K562 (cell line): ENCODE results near the gene AP1M1. TPM values are rescaled to one million over a fixed set of nuclear protein-coding genes. Genes with fewer than 3 reads are reported as not detected.

ENCODE experiments used
- ATAC-seq: fragments of 200-7000 bp; cut with Tn5 transposase; 3 replicates; pipeline ENCODE4 v1.9.1; 2020; ENCODE audit warnings: moderate library complexity
- BruUV-seq: library from RNA; stranded (reverse); fragments of 400-500 nt; replicated peaks from 2 replicates; lab custom pipeline; 2021; lab: Mats Ljungman, UMichigan
- CTCF ChIA-PET: fragments of 300-600 bp; formaldehyde crosslinking; extraction: SDS; loops from one replicate; lab custom pipeline; 2021; ENCODE audit warnings: low intra/inter-chr PET ratio; lab: Yijun Ruan, JAX
- POLR2A ChIA-PET: fragments of 300-600, 350-650 bp; sonication (Branson Sonifier 250); formaldehyde crosslinking; extraction: SDS; loops from one replicate; lab custom pipeline; 2021; ENCODE audit warnings: antibody characterized with exemption, inconsistent platforms; lab: Yijun Ruan, JAX
- DNase-seq, 4 experiments: peaks; one replicate each; pipeline versions ENCODE4 v3.0.0 to v3.0.0-alpha.2; 2011 to 2018; ENCODE audit warnings: low spot score in 3 of 4, mixed read lengths in 3 of 4; ENCODE audit errors: extremely low read depth in 1 of 4
- FAIRE-seq: peaks from 2 replicates; lab custom pipeline; 2011; peaks lifted over from hg19 to GRCh38; lab: Jason Lieb, UNC
- H2AFZ ChIP-seq: 2 replicates; pipeline ENCODE4 v1.6.0; 2011; ENCODE audit warnings: low read depth, low read length, control low read depth, inconsistent platforms
- H3K27ac ChIP-seq: fragments of 200-600 bp; 3 replicates; pipeline ENCODE4 v1.8.0; 2011; ENCODE audit warnings: low read depth, mild to moderate bottlenecking, control low read depth, inconsistent platforms, low read length, moderate library complexity, mixed read lengths; ENCODE audit errors: extremely low read depth
- H3K27me3 ChIP-seq, 2 experiments: fragments of 300-600 bp in 1 of 2; 2 replicates in 1 of 2; 3 replicates in 1 of 2; pipeline versions ENCODE4 v1.6.0 to v1.8.0; 2011; ENCODE audit warnings: inconsistent platforms in 2 of 2, low read length in 2 of 2, mild to moderate bottlenecking in 1 of 2, mixed read lengths in 1 of 2, moderate library complexity in 1 of 2; ENCODE audit not compliant: control insufficient read depth in 2 of 2, insufficient read depth in 2 of 2
- H3K36me3 ChIP-seq: fragments of 300-600 bp; 3 replicates; pipeline ENCODE4 v1.8.0; 2011; ENCODE audit warnings: mild to moderate bottlenecking, low read length, inconsistent platforms; ENCODE audit not compliant: control insufficient read depth, insufficient read depth
- H3K4me1 ChIP-seq, 2 experiments: fragments of 200-600 bp in 1 of 2; replicated peaks in 1 of 2; 2 replicates in 1 of 2; 3 replicates in 1 of 2; pipeline versions ENCODE4 v1.5.1 to v1.8.0; 2011; ENCODE audit warnings: inconsistent platforms in 2 of 2, low read length in 2 of 2, mild to moderate bottlenecking in 1 of 2, mixed read lengths in 1 of 2, moderate library complexity in 1 of 2; ENCODE audit not compliant: control insufficient read depth in 2 of 2, insufficient read depth in 2 of 2
- H3K4me2 ChIP-seq: 2 replicates; pipeline ENCODE4 v1.6.1; 2011; ENCODE audit warnings: low read length, control low read depth, inconsistent platforms, mixed read lengths; ENCODE audit not compliant: insufficient read depth
- H3K4me3 ChIP-seq: fragments of 200-600 bp; sonication (generic), shearing (Covaris generic); 2 replicates; pipeline ENCODE4 v1.5.1; 2016; ENCODE audit warnings: control low read depth, inconsistent platforms
- H3K79me2 ChIP-seq: fragments of 200-600 bp; 3 replicates; pipeline ENCODE4 v1.8.0; 2011; ENCODE audit warnings: low read length, inconsistent platforms; ENCODE audit not compliant: control insufficient read depth, insufficient read depth
- H3K9ac ChIP-seq, 2 experiments: 2 replicates each; pipeline versions ENCODE4 v1.6.0 to v1.6.1; 2011; ENCODE audit warnings: low read depth in 2 of 2, low read length in 2 of 2, control low read depth in 1 of 2, inconsistent platforms in 1 of 2, mild to moderate bottlenecking in 1 of 2, mixed read lengths in 1 of 2; ENCODE audit not compliant: insufficient read depth in 1 of 2
- H3K9me1 ChIP-seq: one replicate; pipeline ENCODE4 v1.6.0; 2011; ENCODE audit warnings: inconsistent platforms, mild to moderate bottlenecking, low read length, moderate library complexity; ENCODE audit not compliant: control insufficient read depth, insufficient read depth
- H3K9me3 ChIP-seq: replicated peaks from 2 replicates; pipeline ENCODE4 v1.5.1; 2011; ENCODE audit warnings: low read depth, low read length, inconsistent platforms; ENCODE audit not compliant: control insufficient read depth, insufficient read depth
- H4K20me1 ChIP-seq: replicated peaks from 2 replicates; pipeline ENCODE4 v1.6.1; 2011; ENCODE audit warnings: low read length, inconsistent platforms, mixed read lengths; ENCODE audit not compliant: control insufficient read depth, insufficient read depth
- HMGN3 ChIP-seq: IDR thresholded peaks from 2 replicates; pipeline ENCODE4 v1.6.1; 2011; ENCODE audit warnings: borderline replicate concordance, low read depth, mild to moderate bottlenecking, mixed read lengths, low read length; ENCODE audit not compliant: insufficient read length; ENCODE audit errors: extremely low read depth
- IRF2 ChIP-seq: sonication (generic); formaldehyde crosslinking; IDR thresholded peaks from 2 replicates; pipeline ENCODE4 v1.8.1; 2022; ENCODE audit warnings: mild to moderate bottlenecking, missing genetic modification reagents
- MAZ ChIP-seq, 2 experiments: fragments of 450-650 bp in 1 of 2; sonication (generic) in 1 of 2; formaldehyde crosslinking; IDR thresholded peaks in 1 of 2; conservative IDR thresholded peaks in 1 of 2; 2 replicates each; pipeline versions ENCODE4 v1.4.0 to v1.5.0; 2020; ENCODE audit warnings: mild to moderate bottlenecking in 1 of 2, missing genetic modification reagents in 1 of 2
- NR4A1 ChIP-seq, 2 experiments: fragments of 250-450 bp in 1 of 2; fragments of 450-650 bp in 1 of 2; sonication (Bioruptor Pico) in 1 of 2; IDR thresholded peaks; 2 replicates each; pipeline versions ENCODE4 v1.4.0 to v1.6.1; 2016 to 2020; ENCODE audit warnings: mild to moderate bottlenecking in 2 of 2, missing compliant biosample characterization in 1 of 2, missing genetic modification characterization in 1 of 2, moderate library complexity in 1 of 2
- RBFOX2 ChIP-seq: fragments of 200-400 bp; formaldehyde crosslinking; IDR thresholded peaks from 2 replicates; pipeline ENCODE4 v1.6.1; 2017; ENCODE audit warnings: low read depth, mild to moderate bottlenecking, low read length, moderate library complexity
- SMAD4 ChIP-seq: fragments of 250-450 bp; sonication (Bioruptor Pico); conservative IDR thresholded peaks from 2 replicates; pipeline ENCODE4 v1.8.0; 2021; ENCODE audit warnings: inconsistent platforms, mild to moderate bottlenecking, moderate library complexity
- YBX1 ChIP-seq: fragments of 450-650 bp; IDR thresholded peaks from 2 replicates; pipeline ENCODE4 v1.7.1; 2016; ENCODE audit warnings: mild to moderate bottlenecking
- ZC3H8 ChIP-seq: fragments of 450-650 bp; IDR thresholded peaks from 2 replicates; pipeline ENCODE4 v1.6.1; 2017
- ZFP36 ChIP-seq: fragments of 150-350 bp; IDR thresholded peaks from 2 replicates; pipeline ENCODE4 v1.6.1; 2018; ENCODE audit warnings: low read length, low read depth; ENCODE audit not compliant: partially characterized antibody
- ZNF24 ChIP-seq: fragments of 450-650 bp; IDR thresholded peaks from 2 replicates; pipeline ENCODE4 v1.6.1; 2016
- WGBS: fragments of 100-300 bp; shearing (Covaris generic); methylation state at CpG from one replicate; pipeline ENCODE4 v1.1.6; 2016; ENCODE audit warnings: low coverage, mixed read lengths; ENCODE audit not compliant: insufficient coverage; ENCODE audit errors: missing lambda C conversion rate; 5-methylcytosine and 5-hydroxymethylcytosine counted together
- in situ Hi-C: fragments of 300-500 bp; cut with MboI; formaldehyde crosslinking; loops from 4 replicates; pipeline ENCODE4 v1.15.0; 2018; ENCODE audit warnings: inconsistent platforms, mixed read lengths
- intact Hi-C: fragments of 100-400 bp; cut with micrococcal nuclease; formaldehyde crosslinking; loops from 2 replicates; pipeline ENCODE4 v1.14.2; 2022
- polyA plus RNA-seq, 8 experiments: library from polyadenylated mRNA; depleted of rRNA in 4 of 8; stranded (reverse) in 5 of 8; unstranded in 3 of 8; fragments of >200 nt; fragmentation: Nextera tagmentation in 2 of 8; fragmentation: Illumina TruSeq in 1 of 8; extraction: Ambion mirVana in 2 of 8; extraction: Trizol in 1 of 8; gene quantifications; 2 replicates each; pipeline versions ENCODE4 v1.2.1 to v1.2.3, GENCODE V29; 2011 to 2014; ENCODE audit warnings: inconsistent platforms in 1 of 8, missing spikeins in 1 of 8
- total RNA-seq, 7 experiments: library from RNA; depleted of rRNA in 6 of 7; stranded (reverse); fragments of >200 nt in 6 of 7; fragmentation: Illumina TruSeq in 2 of 7; extraction: Trizol in 2 of 7; gene quantifications; 2 replicates each; pipeline versions ENCODE4 v1.2.1 to v1.2.3, GENCODE V29; 2011 to 2021; ENCODE audit warnings: low replicate concordance in 1 of 7
- TF ChIP-seq, protein P1 (sequence below): fragments of 250-450 bp; sonication (Bioruptor Pico); IDR thresholded peaks from 2 replicates; pipeline ENCODE4 v1.8.0; 2022; ENCODE audit warnings: inconsistent platforms, mild to moderate bottlenecking, moderate library complexity, borderline replicate concordance

The AP1M1 gene
- total and polyA plus RNA-seq, 9 of the 15 experiments (the other 6 are each of a cell fraction or from before 2014, with no cell fraction given): 0.87 to 56.2 (median 29.1) TPM

DNA sequence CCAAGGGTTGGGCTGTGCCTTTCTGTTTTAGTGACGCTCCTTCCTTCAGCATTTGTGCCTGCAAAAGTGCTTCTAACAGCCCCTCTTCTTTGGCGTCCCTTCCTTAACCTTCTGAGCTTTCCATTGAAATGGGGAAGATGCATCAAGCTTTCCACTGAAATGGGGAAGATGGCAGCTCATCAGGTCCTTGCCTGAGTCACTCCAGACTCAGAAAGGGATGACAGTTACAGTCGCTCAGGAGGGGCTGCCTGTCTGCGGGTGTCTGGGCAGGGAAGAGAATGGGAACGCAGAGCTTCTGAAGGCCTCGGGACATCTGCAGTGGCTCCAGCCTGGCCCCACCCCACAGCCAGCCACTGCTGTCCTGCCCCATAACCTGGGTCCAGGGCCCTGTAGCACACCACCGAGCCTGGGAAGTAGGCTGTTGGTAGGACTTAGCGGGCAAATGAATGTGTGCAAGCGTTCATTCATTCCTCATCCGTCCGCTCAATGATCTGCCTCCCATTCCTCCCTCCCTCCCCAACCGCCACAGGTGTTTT lies 9.8 kb downstream of the AP1M1 start:
- Histone ChIP-seq H3K27ac (no peak overlapping the region), H3K9ac (peak overlapping the region in 1 of 2 experiments; percentile 26; a peak in 1 of 4 replicates), H3K36me3 (peaks cover 38% of the 10 kb centered on the region; the same call in 2 of the 3 replicates), H3K27me3 (no peaks in the 10 kb centered on the region), H3K79me2 (no peaks in the 10 kb centered on the region), H3K4me1 (peaks cover 0 to 16% of the 10 kb centered on the region in 2 experiments; a peak in 3 of 5 replicates), H3K9me1 (peaks cover 4% of the 10 kb centered on the region), H3K4me2 (no peak overlapping the region), H2AFZ (no peak overlapping the region), H3K9me3 (no peaks in the 10 kb centered on the region), H3K4me3 (no peak overlapping the region), H4K20me1 (no peaks in the 10 kb centered on the region)
- WGBS: 74% methylated on average over 9 of the region's 12 CpGs
- DNase-seq (no peak), FAIRE-seq (no peak), ATAC-seq (no peak)
- ChIA-PET POLR2A (interaction anchor here (2.4 kb wide), 1 partner anchor 10 kb away, joined by 8 read pairs; the partner anchor contains the start of gene AP1M1), CTCF (no interaction called here)
- in situ Hi-C loops (no loop called here), intact Hi-C loops (no loop called here)
- no TSS peak for BruUV-seq
- TF ChIP-seq YBX1: no peak

DNA sequence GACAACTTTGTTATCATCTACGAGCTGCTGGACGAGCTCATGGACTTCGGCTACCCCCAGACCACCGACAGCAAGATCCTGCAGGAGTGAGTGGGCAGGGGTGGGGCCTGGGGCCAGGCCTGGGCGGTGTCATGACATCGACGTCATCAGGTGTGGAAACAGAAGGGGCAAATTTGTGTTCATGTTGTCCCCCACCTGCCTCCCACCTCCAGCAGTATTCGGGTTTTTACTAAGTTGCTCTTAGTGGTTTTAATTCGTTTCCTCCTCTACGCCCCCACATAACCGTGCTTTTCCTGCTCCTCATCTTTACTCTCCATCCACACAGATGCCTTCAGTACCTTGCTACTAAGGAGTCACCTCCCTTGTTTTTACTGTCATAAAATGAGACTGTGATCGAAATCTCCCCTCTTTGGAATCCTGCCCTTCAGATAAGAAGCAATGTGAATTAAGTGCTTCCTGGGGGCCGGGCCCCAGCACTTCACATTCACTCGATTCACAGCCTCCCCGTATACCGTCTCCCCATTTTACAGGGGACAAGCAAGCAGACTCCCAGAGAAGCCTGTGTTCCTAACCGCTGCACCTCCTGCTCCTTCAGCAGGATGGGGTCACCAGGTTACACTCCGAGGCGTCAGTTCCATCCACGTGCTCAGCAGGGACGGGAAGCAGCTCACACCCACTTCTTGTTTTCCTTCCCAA lies 10.5 kb downstream of the AP1M1 start:
- H3K36me3 ChIP-seq: peaks cover 32% of the 10 kb centered on the region; the same call in 2 of the 3 replicates
- BruUV-seq: no TSS peak
- no peaks in the 10 kb centered on the region for H4K20me1 ChIP-seq
- no peak for ATAC-seq
- H3K4me3 ChIP-seq: no peak overlapping the region
- H3K9ac ChIP-seq: no peak overlapping the region
- POLR2A ChIA-PET: interaction anchor here (2.4 kb wide), 1 partner anchor 10 kb away, joined by 8 read pairs; the partner anchor contains the start of gene AP1M1
- CTCF ChIA-PET: no interaction called here
- H3K9me1 ChIP-seq: no peaks in the 10 kb centered on the region
- intact Hi-C loops: no loop called here
- DNase-seq: no peak
- no peak for FAIRE-seq
- no peak overlapping the region; the same call in 1 of the 2 replicates for H3K4me2 ChIP-seq
- peaks cover 0 to 16% of the 10 kb centered on the region in 2 experiments; a peak in 3 of 5 replicates for H3K4me1 ChIP-seq
- in situ Hi-C loops: no loop called here
- no peak overlapping the region for H3K27ac ChIP-seq
- no peak overlapping the region for H2AFZ ChIP-seq
- H3K79me2 ChIP-seq: no peaks in the 10 kb centered on the region
- WGBS: 76% methylated on average over 18 of the region's 21 CpGs
- H3K9me3 ChIP-seq: no peaks in the 10 kb centered on the region
- H3K27me3 ChIP-seq: no peaks in the 10 kb centered on the region
- TF ChIP-seq SMAD4 (CRISPR knock-in tag) (no peak), ZC3H8 (no peak), NR4A1 (CRISPR knock-in tag; IDR thresholded peaks at IDR 0.05) (no peak), NR4A1 (tag; IDR thresholded peaks at IDR 0.05) (no peak), IRF2 (CRISPR knock-in tag) (no peak), ZFP36 (no peak), MAZ (CRISPR knock-in tag; conservative IDR thresholded peaks at IDR 0.05 in 1 of 2, IDR thresholded peaks at IDR 0.05 in 1 of 2) (no peak), HMGN3 (no peak), ZNF24 (no peak), RBFOX2 (no peak)
- TF ChIP-seq, protein P1, sequence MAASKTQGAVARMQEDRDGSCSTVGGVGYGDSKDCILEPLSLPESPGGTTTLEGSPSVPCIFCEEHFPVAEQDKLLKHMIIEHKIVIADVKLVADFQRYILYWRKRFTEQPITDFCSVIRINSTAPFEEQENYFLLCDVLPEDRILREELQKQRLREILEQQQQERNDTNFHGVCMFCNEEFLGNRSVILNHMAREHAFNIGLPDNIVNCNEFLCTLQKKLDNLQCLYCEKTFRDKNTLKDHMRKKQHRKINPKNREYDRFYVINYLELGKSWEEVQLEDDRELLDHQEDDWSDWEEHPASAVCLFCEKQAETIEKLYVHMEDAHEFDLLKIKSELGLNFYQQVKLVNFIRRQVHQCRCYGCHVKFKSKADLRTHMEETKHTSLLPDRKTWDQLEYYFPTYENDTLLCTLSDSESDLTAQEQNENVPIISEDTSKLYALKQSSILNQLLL: no peak
